ENCODE measurements around the gene ADAM10.

- TF ChIP-seq CTCF (conservative IDR thresholded peaks at IDR 0.05; ENCODE audit: low read length) (no peak), EZH2phosphoT487 (IDR thresholded peaks at IDR 0.05; ENCODE audit: borderline replicate concordance, low read depth, low read length) (no peak)
These were observed 107.8 kb downstream of the ADAM10 start for GRCh38 chr15:58641660-58642059.
